ENCODE results near the gene OR4K17. TPM values are rescaled to one million over a fixed set of nuclear protein-coding genes. Genes with fewer than 3 reads are reported as not detected.
"Not testable (repeated sequence)": the region's sequence is repeated elsewhere in the genome, so short reads cannot be mapped to it uniquely, and the experiment has no call there.

OR4K17 gene, protein sequence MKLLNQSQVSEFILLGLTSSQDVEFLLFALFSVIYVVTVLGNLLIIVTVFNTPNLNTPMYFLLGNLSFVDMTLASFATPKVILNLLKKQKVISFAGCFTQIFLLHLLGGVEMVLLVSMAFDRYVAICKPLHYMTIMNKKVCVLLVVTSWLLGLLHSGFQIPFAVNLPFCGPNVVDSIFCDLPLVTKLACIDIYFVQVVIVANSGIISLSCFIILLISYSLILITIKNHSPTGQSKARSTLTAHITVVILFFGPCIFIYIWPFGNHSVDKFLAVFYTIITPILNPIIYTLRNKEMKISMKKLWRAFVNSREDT
- not detected for total RNA-seq
- long read RNA-seq: 0 reads

GRCh38 chr14:20110438-20110837 lies at the start of gene OR4K17:
OR4K17 (plus strand) TSS chr14:20110739; CDS start chr14:20117500, 6,761 bp downstream.
- no peak for DNase-seq

DNA sequence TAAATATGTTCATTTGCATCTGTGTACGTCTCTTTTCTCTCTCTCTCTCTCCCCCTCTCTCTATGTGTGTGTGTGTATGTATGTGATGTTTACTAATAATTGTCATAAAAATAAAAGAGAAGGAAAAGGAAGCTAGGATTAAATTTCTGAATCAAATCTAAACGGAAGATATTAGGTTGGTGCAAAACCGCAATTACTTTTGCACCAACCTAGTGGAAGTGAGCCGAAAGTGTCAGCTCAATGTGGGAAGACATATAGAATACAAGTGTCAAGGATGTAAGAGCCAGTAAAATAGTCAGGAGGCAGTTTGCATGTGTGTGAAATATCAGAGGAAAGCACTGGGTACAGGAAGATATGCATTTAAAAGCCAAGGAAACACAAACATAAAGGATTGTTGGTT lies 18.5 kb upstream of the OR4K17 start:
- intact Hi-C loops (cut with DNase I): no loop called here
- ATAC-seq (ENCODE audit: poor library complexity) (no peak), DNase-seq (no peak)

More at GRCh38 chr14:20110438-20110837, at the start of gene OR4K17:
- ATAC-seq (ENCODE audit: poor library complexity): no peak
- intact Hi-C loops (cut with DNase I): no loop called here

DNA sequence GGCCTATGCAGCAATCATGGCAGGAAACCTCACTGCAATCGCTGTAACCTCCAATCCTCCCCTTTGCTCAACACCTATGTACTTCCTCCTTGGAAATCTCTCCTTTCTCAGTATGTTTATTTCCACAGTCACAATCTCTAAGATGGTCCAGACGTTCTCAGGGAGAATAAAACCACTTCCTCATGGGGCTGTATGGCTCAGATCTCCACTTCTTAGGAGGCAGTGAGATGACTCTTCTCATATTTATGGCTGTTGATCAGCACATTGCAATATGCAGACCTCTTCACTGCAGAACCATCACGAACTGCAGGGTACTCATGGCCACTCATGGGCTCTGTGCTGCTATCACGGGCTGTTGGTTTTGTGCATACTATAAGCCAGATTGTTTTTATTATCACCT lies 17.1 kb upstream of the OR4K17 start:
- DNase-seq (no peak), ATAC-seq (ENCODE audit: poor library complexity) (no peak)
- intact Hi-C loops (cut with DNase I): no loop called here

DNA sequence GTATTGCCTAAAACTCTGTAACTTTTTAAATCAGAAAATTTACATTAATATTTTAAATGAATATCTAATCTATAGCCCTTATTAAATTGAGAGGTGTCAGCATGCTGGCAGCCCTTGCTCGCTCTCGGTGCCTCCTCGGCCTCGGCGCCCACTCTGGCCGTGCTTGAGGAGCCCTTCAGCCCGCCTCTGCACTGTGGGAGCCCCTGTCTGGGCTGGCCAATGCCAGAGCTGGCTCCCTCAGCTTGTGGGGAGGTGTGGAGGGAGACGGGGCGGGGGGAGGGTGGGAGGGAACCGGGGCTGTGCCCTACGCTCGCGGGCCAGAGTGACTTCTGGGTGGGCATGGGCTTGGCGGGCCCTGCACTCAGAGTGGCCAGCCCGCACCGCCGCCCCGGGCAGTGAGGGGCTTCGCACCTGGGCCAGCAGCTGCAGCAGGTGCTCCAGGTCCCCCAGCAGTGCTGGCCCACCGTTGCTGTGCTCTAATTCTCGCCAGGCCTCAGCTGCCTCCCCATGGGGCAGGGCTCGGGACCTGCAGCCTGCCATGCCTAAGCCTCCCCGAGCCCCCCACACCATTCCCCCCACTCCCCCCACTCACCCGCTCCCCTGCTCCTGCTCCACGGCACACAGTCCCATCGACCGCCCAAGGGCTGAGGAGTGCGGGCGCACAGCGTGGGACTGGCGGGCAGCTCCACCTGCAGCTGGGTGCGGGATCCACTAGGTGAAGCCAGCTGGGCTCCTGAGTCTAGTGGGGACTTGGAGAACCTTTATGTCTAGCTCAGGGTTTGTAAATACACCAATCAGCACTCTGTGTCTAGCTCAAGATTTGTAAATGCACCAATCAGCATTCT lies 11.4 kb upstream of the OR4K17 start:
- DNase-seq; intact Hi-C loops (cut with DNase I); ATAC-seq (ENCODE audit: poor library complexity): not testable (repeated sequence)

- intact Hi-C loops (cut with DNase I): no loop called here
Observed at GRCh38 chr14:20112321-20112720, 1.8 kb downstream of the OR4K17 start.

GRCh38 chr14:20116748-20117147 lies 6.2 kb downstream of the OR4K17 start:
- DNase-seq (no peak), ATAC-seq (ENCODE audit: poor library complexity) (no peak)
- intact Hi-C loops (cut with DNase I): no loop called here

More at GRCh38 chr14:20112321-20112720, 1.8 kb downstream of the OR4K17 start:
- DNase-seq: no peak
- no peak for ATAC-seq (ENCODE audit: poor library complexity)

- intact Hi-C loops (cut with DNase I): no loop called here
- no peak for ATAC-seq (ENCODE audit: poor library complexity)
- DNase-seq: no peak
Observed at GRCh38 chr14:20118795-20119194, 8.3 kb downstream of the OR4K17 start.

GRCh38 chr14:20138520-20138919 lies 28.0 kb downstream of the OR4K17 start, which contains the start of gene OR4N5:
OR4N5 (plus strand) TSS chr14:20138820; CDS start chr14:20143736, 4,916 bp downstream.
- intact Hi-C loops (cut with DNase I): no loop called here
- DNase-seq (no peak), ATAC-seq (ENCODE audit: poor library complexity) (no peak)

DNA sequence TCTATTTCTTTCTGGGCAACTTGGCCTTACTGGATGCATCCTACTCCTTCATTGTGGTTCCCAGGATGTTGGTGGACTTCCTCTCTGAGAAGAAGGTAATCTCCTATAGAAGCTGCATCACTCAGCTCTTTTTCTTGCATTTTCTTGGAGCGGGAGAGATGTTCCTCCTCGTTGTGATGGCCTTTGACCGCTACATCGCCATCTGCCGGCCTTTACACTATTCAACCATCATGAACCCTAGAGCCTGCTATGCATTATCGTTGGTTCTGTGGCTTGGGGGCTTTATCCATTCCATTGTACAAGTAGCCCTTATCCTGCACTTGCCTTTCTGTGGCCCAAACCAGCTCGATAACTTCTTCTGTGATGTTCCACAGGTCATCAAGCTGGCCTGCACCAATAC lies 33.4 kb downstream of the OR4K17 start:
- intact Hi-C loops (cut with DNase I): no loop called here
- ATAC-seq (ENCODE audit: poor library complexity): no peak
- no peak for DNase-seq

- ATAC-seq (ENCODE audit: poor library complexity): no peak
- DNase-seq: no peak
- intact Hi-C loops (cut with DNase I): no loop called here
Observed at GRCh38 chr14:20144820-20145219, 34.3 kb downstream of the OR4K17 start.

GRCh38 chr14:20164462-20164861 lies 53.9 kb downstream of the OR4K17 start:
- no peak for ATAC-seq (ENCODE audit: poor library complexity)
- intact Hi-C loops (cut with DNase I): no loop called here

GRCh38 chr14:20167091-20167490 lies 56.6 kb downstream of the OR4K17 start:
- intact Hi-C loops (cut with DNase I): no loop called here
- no peak for ATAC-seq (ENCODE audit: poor library complexity)
- no peak for DNase-seq

More at GRCh38 chr14:20164462-20164861, 53.9 kb downstream of the OR4K17 start:
- DNase-seq: no peak

DNA sequence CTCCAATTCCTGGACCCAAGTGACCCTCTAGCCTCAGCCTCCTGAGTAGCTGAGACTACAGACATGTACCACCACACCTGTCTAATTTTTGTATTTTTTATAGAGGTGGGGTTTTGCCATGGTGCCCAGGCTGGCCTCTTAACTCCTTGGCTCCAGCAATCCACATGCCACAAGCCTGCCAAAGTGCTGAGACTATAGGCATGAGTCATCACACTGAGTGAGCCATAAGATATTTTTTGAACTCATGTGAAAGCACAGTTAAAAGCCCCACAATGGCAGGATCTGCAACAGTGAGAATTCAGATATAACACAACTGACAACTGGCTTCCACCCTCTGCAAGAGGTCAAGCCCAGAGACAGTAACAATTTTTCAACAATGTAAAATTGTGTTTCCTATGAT lies 59.3 kb downstream of the OR4K17 start:
- DNase-seq; ATAC-seq (ENCODE audit: poor library complexity); intact Hi-C loops (cut with DNase I): not testable (repeated sequence)

Other genes with a start within 250 kb of the OR4K17 start
- not detected for gene OR4K2, start 235.6 kb upstream of the OR4K17 start, total RNA-seq
- not detected for gene OR4K5, start 190.1 kb upstream of the OR4K17 start, total RNA-seq
- gene OR4K1, start 179.8 kb upstream of the OR4K17 start, total RNA-seq: not detected
- not detected for gene OR4K15, start 135.1 kb upstream of the OR4K17 start, total RNA-seq
- gene OR4Q2, start 108.6 kb upstream of the OR4K17 start, total RNA-seq: not detected
- gene OR4K14, start 91.4 kb upstream of the OR4K17 start, total RNA-seq: not detected
- not detected for gene OR4K13, start 74.7 kb upstream of the OR4K17 start, total RNA-seq
- not detected for gene OR4L1, start 50.7 kb upstream of the OR4K17 start, total RNA-seq
- gene OR4N5, start 28.1 kb downstream of the OR4K17 start, total RNA-seq: not detected
- gene OR11G2, start 80.2 kb downstream of the OR4K17 start, total RNA-seq: not detected
- not detected for gene OR11H6, start 113.0 kb downstream of the OR4K17 start, total RNA-seq
- gene OR11H7, start 118.2 kb downstream of the OR4K17 start, total RNA-seq: not detected
- gene OR11H4, start 128.5 kb downstream of the OR4K17 start, total RNA-seq: not detected
- 10.6 TPM for gene TTC5, start 195.2 kb downstream of the OR4K17 start, total RNA-seq
- gene CCNB1IP1, start 222.5 kb downstream of the OR4K17 start, total RNA-seq: 41.1 TPM
- 15.6 TPM for gene PARP2, start 232.9 kb downstream of the OR4K17 start, total RNA-seq